ENCODE data around the gene RFESD.

The RFESD gene

GRCh38 chr5:95638632-95639031 is 7.9 kb upstream of the RFESD start:
- DNase-seq = no peak
- Histone ChIP-seq H3K14ac (ENCODE audit: low read length in 2 of 2) (no peak overlapping the region), H2BK5ac (ENCODE audit: low read depth, low read length, poor library complexity, severe bottlenecking) (no peak overlapping the region)

DNA sequence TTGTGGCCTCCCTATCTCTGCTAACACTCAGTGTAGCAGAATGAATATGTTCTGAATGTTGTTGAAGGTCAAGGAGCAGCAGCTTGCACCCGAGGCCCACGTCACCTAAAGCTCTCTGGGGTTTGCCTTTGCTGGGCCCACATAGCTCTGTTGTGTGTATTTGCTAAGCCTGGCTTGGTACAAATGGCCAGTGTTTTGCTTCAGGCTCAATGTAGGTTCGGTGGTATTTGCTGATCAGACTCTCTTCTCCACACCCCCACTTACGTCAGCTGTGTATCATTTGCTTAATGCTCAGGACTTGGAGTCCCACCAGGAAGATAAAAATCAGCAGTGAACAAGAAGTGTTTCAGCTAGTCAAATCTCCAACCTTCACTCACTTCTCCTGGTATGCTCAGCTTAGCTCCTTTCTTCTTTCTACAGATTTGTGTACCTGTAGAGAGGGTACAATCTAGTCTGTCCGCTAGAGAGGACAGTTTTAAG is 4.8 kb upstream of the RFESD start:
- peak; percentile 29 for DNase-seq
- Histone ChIP-seq H3K9ac (ENCODE audit: low read length) (no peak overlapping the region), H3K9me3 (ENCODE audit: control insufficient read depth, low read length) (no peaks in the 10 kb centered on the region), H4K91ac (ENCODE audit: low read length) (no peak overlapping the region), H2BK120ac (ENCODE audit: low read depth, low read length) (no peak overlapping the region), H2AK5ac (ENCODE audit: low read length, severe bottlenecking) (no peak overlapping the region), H3K23ac (ENCODE audit: low read length in 2 of 2) (no peak overlapping the region), H3K79me1 (replicated peaks; ENCODE audit: low read length, poor library complexity, severe bottlenecking) (no peaks in the 10 kb centered on the region), H4K8ac (ENCODE audit: low read length) (no peak overlapping the region), H3K36me3 (ENCODE audit: control insufficient read depth in 1 of 2, insufficient read depth in 2 of 2, low read depth in 1 of 2, low read length in 2 of 2) (no peaks in the 10 kb centered on the region), H3K27ac (ENCODE audit: low read length, poor library complexity, severe bottlenecking) (no peak overlapping the region), H3K18ac (ENCODE audit: low read depth in 1 of 2, low read length in 2 of 2) (no peak overlapping the region), H3K14ac (ENCODE audit: low read length in 2 of 2) (no peak overlapping the region), H3K4me1 (ENCODE audit: control insufficient read depth, insufficient read depth, low read depth, low read length) (no peaks in the 10 kb centered on the region), H3K4ac (ENCODE audit: low read depth in 1 of 2, low read length in 2 of 2) (no peak overlapping the region), H3K4me3 (ENCODE audit: insufficient read depth in 1 of 2, low read depth in 1 of 2, low read length in 2 of 2) (no peak overlapping the region), H2BK5ac (ENCODE audit: low read depth, low read length, poor library complexity, severe bottlenecking) (no peak overlapping the region), H2BK15ac (ENCODE audit: low read depth, poor library complexity, severe bottlenecking) (no peak overlapping the region), H3K4me2 (ENCODE audit: low read length, poor library complexity, severe bottlenecking) (no peak overlapping the region), H2AFZ (ENCODE audit: low read depth, low read length) (no peak overlapping the region), H3K27me3 (ENCODE audit: control insufficient read depth in 1 of 2, insufficient read depth in 1 of 2, low read length in 2 of 2) (no peaks in the 10 kb centered on the region), H2BK12ac (ENCODE audit: low read length in 2 of 2) (peak overlapping the region in 1 of 2 experiments; percentile 3)
- 85% methylated on average over 4 of the region's 5 CpGs for WGBS

More at GRCh38 chr5:95638632-95639031, 7.9 kb upstream of the RFESD start:
- Histone ChIP-seq H2BK15ac (ENCODE audit: low read depth, poor library complexity, severe bottlenecking) (no peak overlapping the region), H4K8ac (ENCODE audit: low read length) (no peak overlapping the region), H3K4ac (ENCODE audit: low read depth in 1 of 2, low read length in 2 of 2) (no peak overlapping the region), H3K27ac (ENCODE audit: low read length, poor library complexity, severe bottlenecking) (no peak overlapping the region), H2BK120ac (ENCODE audit: low read depth, low read length) (no peak overlapping the region), H2BK12ac (ENCODE audit: low read length in 2 of 2) (no peak overlapping the region), H3K23ac (ENCODE audit: low read length in 2 of 2) (no peak overlapping the region), H3K27me3 (ENCODE audit: control insufficient read depth in 1 of 2, insufficient read depth in 1 of 2, low read length in 2 of 2) (no peaks in the 10 kb centered on the region), H2AK5ac (ENCODE audit: low read length, severe bottlenecking) (no peak overlapping the region), H3K18ac (ENCODE audit: low read depth in 1 of 2, low read length in 2 of 2) (no peak overlapping the region), H3K79me1 (replicated peaks; ENCODE audit: low read length, poor library complexity, severe bottlenecking) (no peaks in the 10 kb centered on the region), H4K91ac (ENCODE audit: low read length) (no peak overlapping the region), H2AFZ (ENCODE audit: low read depth, low read length) (no peak overlapping the region), H3K4me1 (ENCODE audit: control insufficient read depth, insufficient read depth, low read depth, low read length) (no peaks in the 10 kb centered on the region), H3K4me2 (ENCODE audit: low read length, poor library complexity, severe bottlenecking) (no peak overlapping the region), H3K9me3 (ENCODE audit: control insufficient read depth, low read length) (no peaks in the 10 kb centered on the region), H3K9ac (ENCODE audit: low read length) (no peak overlapping the region), H3K36me3 (ENCODE audit: control insufficient read depth in 1 of 2, insufficient read depth in 2 of 2, low read depth in 1 of 2, low read length in 2 of 2) (no peaks in the 10 kb centered on the region), H3K4me3 (ENCODE audit: insufficient read depth in 1 of 2, low read depth in 1 of 2, low read length in 2 of 2) (no peak overlapping the region)
- 93% methylated on average over 3 of the region's 3 CpGs for WGBS

GRCh38 chr5:95643152-95643551 is 3.4 kb upstream of the RFESD start:
- Histone ChIP-seq H3K4me2 (ENCODE audit: low read length, poor library complexity, severe bottlenecking) (no peak overlapping the region), H3K79me1 (replicated peaks; ENCODE audit: low read length, poor library complexity, severe bottlenecking) (no peaks in the 10 kb centered on the region), H3K4me3 (ENCODE audit: insufficient read depth in 1 of 2, low read depth in 1 of 2, low read length in 2 of 2) (no peak overlapping the region), H4K8ac (ENCODE audit: low read length) (no peak overlapping the region), H3K14ac (ENCODE audit: low read length in 2 of 2) (no peak overlapping the region), H4K91ac (ENCODE audit: low read length) (no peak overlapping the region), H3K23ac (ENCODE audit: low read length in 2 of 2) (no peak overlapping the region), H2BK120ac (ENCODE audit: low read depth, low read length) (no peak overlapping the region), H2BK5ac (ENCODE audit: low read depth, low read length, poor library complexity, severe bottlenecking) (no peak overlapping the region), H3K9me3 (ENCODE audit: control insufficient read depth, low read length) (no peaks in the 10 kb centered on the region), H3K27me3 (ENCODE audit: control insufficient read depth in 1 of 2, insufficient read depth in 1 of 2, low read length in 2 of 2) (no peaks in the 10 kb centered on the region), H2AK5ac (ENCODE audit: low read length, severe bottlenecking) (no peak overlapping the region), H3K9ac (ENCODE audit: low read length) (no peak overlapping the region), H3K36me3 (ENCODE audit: control insufficient read depth in 1 of 2, insufficient read depth in 2 of 2, low read depth in 1 of 2, low read length in 2 of 2) (no peaks in the 10 kb centered on the region), H3K27ac (ENCODE audit: low read length, poor library complexity, severe bottlenecking) (no peak overlapping the region), H2BK15ac (ENCODE audit: low read depth, poor library complexity, severe bottlenecking) (no peak overlapping the region), H2BK12ac (ENCODE audit: low read length in 2 of 2) (no peak overlapping the region), H3K4me1 (ENCODE audit: control insufficient read depth, insufficient read depth, low read depth, low read length) (peaks cover 2% of the 10 kb centered on the region), H3K18ac (ENCODE audit: low read depth in 1 of 2, low read length in 2 of 2) (no peak overlapping the region), H2AFZ (ENCODE audit: low read depth, low read length) (no peak overlapping the region), H3K4ac (ENCODE audit: low read depth in 1 of 2, low read length in 2 of 2) (no peak overlapping the region)
- WGBS = 92% methylated on average over 7 of the region's 7 CpGs
- DNase-seq = no peak

DNA sequence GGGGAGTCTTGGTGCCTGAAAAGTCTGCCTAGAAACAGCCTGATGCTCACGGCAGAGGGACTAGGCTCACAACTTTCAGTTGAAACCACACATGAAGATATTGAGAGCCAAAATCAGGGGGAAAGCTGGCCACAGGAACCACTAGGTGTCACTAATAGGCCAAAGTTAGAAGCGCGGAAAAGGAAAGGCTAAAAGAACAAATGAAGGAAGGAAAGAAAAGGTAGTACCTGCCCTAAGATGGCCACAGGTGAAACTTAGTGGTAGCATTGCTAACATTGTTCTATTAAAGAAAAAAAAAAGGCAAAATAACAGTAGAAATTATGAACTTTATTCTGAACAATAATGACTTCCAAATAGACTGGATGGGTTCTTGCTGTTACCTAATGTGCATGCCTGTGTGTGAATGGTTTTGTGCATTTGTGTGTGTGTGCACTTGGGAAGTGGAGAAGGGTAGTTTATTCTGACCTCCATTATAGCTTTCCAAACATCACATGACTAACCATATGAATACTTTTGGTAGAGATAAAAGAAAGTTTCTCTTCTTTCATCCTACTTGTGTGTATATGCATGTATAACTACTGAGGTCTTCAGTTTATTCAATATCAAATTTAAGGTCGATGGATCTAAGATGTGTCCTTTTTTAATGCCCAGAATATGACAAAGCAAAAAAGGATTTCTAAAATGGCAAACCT is 2.1 kb upstream of the RFESD start:
- Histone ChIP-seq H4K91ac (ENCODE audit: low read length) (no peak overlapping the region), H3K23ac (ENCODE audit: low read length in 2 of 2) (no peak overlapping the region)
- 38% methylated on average over 4 of the region's 4 CpGs for WGBS

More for the DNA sequence above, 2.1 kb upstream of the RFESD start:
- H2BK12ac ChIP-seq (ENCODE audit: low read length in 2 of 2) = peak overlapping the region in 1 of 2 experiments; percentile 70
- no peak overlapping the region for H3K4me3 ChIP-seq (ENCODE audit: insufficient read depth in 1 of 2, low read depth in 1 of 2, low read length in 2 of 2)
- H2BK15ac ChIP-seq (ENCODE audit: low read depth, poor library complexity, severe bottlenecking) = no peak overlapping the region
- H2AFZ ChIP-seq (ENCODE audit: low read depth, low read length) = no peak overlapping the region
- H3K18ac ChIP-seq (ENCODE audit: low read depth in 1 of 2, low read length in 2 of 2) = no peak overlapping the region
- no peak overlapping the region for H3K14ac ChIP-seq (ENCODE audit: low read length in 2 of 2)
- H2BK120ac ChIP-seq (ENCODE audit: low read depth, low read length) = no peak overlapping the region
- H3K9me3 ChIP-seq (ENCODE audit: control insufficient read depth, low read length) = no peaks in the 10 kb centered on the region
- H3K79me1 ChIP-seq (replicated peaks; ENCODE audit: low read length, poor library complexity, severe bottlenecking) = no peaks in the 10 kb centered on the region
- no peak overlapping the region for H2AK5ac ChIP-seq (ENCODE audit: low read length, severe bottlenecking)
- no peak overlapping the region for H4K8ac ChIP-seq (ENCODE audit: low read length)
- no peaks in the 10 kb centered on the region for H3K27me3 ChIP-seq (ENCODE audit: control insufficient read depth in 1 of 2, insufficient read depth in 1 of 2, low read length in 2 of 2)
- DNase-seq = peak; percentile 71
- no peak overlapping the region for H3K27ac ChIP-seq (ENCODE audit: low read length, poor library complexity, severe bottlenecking)
- H3K4ac ChIP-seq (ENCODE audit: low read depth in 1 of 2, low read length in 2 of 2) = no peak overlapping the region
- peaks cover 2% of the 10 kb centered on the region for H3K4me1 ChIP-seq (ENCODE audit: control insufficient read depth, insufficient read depth, low read depth, low read length)
- no peaks in the 10 kb centered on the region for H3K36me3 ChIP-seq (ENCODE audit: control insufficient read depth in 1 of 2, insufficient read depth in 2 of 2, low read depth in 1 of 2, low read length in 2 of 2)
- H2BK5ac ChIP-seq (ENCODE audit: low read depth, low read length, poor library complexity, severe bottlenecking) = no peak overlapping the region
- H3K4me2 ChIP-seq (ENCODE audit: low read length, poor library complexity, severe bottlenecking) = no peak overlapping the region
- H3K9ac ChIP-seq (ENCODE audit: low read length) = peak overlapping the region; percentile 69

Measured in mesenchymal stem cell (in vitro differentiated cells and primary cell).